ENCODE data around the gene ATF6.

DNA sequence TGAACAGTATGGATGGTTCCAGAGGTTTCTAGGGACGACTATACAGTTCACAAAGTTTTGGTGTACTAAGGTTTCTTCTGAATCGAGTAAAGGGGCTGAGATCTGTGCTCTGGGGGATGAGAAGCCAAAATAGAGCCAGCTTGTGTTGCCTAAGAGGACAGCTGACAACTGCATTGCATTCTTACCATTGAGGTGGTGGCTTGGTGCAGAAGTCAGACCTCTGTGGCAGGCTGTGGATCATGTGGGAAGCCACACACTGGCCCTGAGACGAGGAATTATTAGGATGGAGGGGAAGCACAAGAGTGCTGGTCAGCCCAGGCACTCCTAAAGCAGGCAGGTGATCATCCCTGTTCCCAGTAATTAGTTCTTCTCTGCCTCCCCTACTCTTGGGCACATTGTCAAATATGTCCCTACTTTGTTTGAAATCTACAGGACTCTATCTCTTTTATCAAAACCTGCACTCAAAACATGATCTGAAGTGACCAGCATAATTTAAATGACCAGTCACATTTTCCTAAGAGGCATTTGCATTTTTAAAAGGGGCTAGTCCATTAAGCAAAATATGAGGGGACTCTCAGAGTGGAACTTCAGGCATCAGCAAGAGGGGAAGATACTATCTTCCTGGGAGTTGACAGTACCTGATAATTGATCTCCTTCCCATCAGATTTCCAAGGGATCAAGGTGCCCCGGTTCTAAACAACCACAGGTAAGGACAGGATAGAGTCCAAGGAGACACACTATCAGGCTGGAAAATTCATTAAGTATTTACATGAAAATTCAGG, 45.0 kb upstream of the ATF6 start, which contains the start of gene FCRLB:
- TF ChIP-seq, protein P1, sequence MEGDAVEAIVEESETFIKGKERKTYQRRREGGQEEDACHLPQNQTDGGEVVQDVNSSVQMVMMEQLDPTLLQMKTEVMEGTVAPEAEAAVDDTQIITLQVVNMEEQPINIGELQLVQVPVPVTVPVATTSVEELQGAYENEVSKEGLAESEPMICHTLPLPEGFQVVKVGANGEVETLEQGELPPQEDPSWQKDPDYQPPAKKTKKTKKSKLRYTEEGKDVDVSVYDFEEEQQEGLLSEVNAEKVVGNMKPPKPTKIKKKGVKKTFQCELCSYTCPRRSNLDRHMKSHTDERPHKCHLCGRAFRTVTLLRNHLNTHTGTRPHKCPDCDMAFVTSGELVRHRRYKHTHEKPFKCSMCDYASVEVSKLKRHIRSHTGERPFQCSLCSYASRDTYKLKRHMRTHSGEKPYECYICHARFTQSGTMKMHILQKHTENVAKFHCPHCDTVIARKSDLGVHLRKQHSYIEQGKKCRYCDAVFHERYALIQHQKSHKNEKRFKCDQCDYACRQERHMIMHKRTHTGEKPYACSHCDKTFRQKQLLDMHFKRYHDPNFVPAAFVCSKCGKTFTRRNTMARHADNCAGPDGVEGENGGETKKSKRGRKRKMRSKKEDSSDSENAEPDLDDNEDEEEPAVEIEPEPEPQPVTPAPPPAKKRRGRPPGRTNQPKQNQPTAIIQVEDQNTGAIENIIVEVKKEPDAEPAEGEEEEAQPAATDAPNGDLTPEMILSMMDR (IDR thresholded peaks at IDR 0.05; ENCODE audit: low read length) = no peak
- no peak for TF ChIP-seq EZH2phosphoT487 (IDR thresholded peaks at IDR 0.05; ENCODE audit: low read length)

All from MM.1S (cell line).